ENCODE measurements around the gene ARHGAP26. TPM values are rescaled to one million over a fixed set of nuclear protein-coding genes. Genes with fewer than 3 reads are reported as not detected.

The ARHGAP26 gene
- total RNA-seq, 5 donors from 2014 or later (not counting 1 experiment from before 2014, with no cell fraction given): 22.8 to 49.3 (median 28.3) TPM

DNA sequence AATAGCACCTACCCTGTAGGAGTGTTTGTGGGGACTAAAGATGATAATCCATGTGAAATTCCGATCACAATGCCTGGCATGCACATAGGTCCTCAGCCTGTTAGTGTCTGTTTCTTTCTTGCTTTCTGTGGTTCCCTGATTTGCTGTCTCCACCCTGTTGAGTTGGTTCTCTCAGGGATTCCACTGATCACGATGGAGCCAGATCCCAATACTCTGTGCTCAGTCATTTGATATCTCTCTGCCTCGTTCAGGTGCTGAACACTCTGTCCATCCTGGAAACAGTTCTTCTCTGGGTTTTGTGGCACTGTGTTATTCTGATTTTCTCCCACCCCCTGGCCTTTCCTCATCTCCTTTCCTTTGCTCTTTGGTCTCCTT is 60.8 kb downstream of the ARHGAP26 start:
- DNase-seq (no peak), ATAC-seq (replicated peaks in 1 of 4) (no peak)
- H3K4me3 Mint-ChIP-seq: no peak overlapping the region
- Histone ChIP-seq H3K27ac (ENCODE audit: low read length) (no peak overlapping the region), H3K4me1 (ENCODE audit: control insufficient read depth in 1 of 2, extremely low read depth in 1 of 2, insufficient read depth in 2 of 2, low read length in 2 of 2) (peaks cover 0 to 30% of the 10 kb centered on the region in 2 experiments), H3K9me3 (no peaks in the 10 kb centered on the region), H3K27me3 (replicated peaks in 1 of 2; ENCODE audit: control insufficient read depth in 2 of 2, extremely low read depth in 1 of 2, insufficient read depth in 2 of 2, low read length in 1 of 2) (no peaks in the 10 kb centered on the region), H3K4me3 (ENCODE audit: control insufficient read depth in 1 of 2, extremely low read depth in 1 of 2, low read length in 1 of 2) (no peak overlapping the region), H3K36me3 (ENCODE audit: control insufficient read depth in 2 of 2, extremely low read depth in 1 of 2, insufficient read depth in 1 of 2, low read length in 1 of 2) (no peaks in the 10 kb centered on the region)
- H3K36me3 Mint-ChIP-seq: peaks cover under 1% of the 10 kb centered on the region
- CTCF ChIA-PET: interaction anchor here in 1 of 2 donors (0.6 kb wide), 1 partner anchor 870 kb away, joined by 3 read pairs; no protein-coding TSS in a partner anchor
- WGBS (ENCODE audit: insufficient coverage): 86% methylated on average over 1 of the region's 3 CpGs
- POLR2A ChIA-PET: no interaction called here
- no peaks in the 10 kb centered on the region for H3K9me3 Mint-ChIP-seq
- H3K27ac Mint-ChIP-seq: no peak overlapping the region
- no peaks in the 10 kb centered on the region for H3K27me3 Mint-ChIP-seq
- peaks cover 57 to 67% (median 61%) of the 10 kb centered on the region in 3 donors for H3K4me1 Mint-ChIP-seq

DNA sequence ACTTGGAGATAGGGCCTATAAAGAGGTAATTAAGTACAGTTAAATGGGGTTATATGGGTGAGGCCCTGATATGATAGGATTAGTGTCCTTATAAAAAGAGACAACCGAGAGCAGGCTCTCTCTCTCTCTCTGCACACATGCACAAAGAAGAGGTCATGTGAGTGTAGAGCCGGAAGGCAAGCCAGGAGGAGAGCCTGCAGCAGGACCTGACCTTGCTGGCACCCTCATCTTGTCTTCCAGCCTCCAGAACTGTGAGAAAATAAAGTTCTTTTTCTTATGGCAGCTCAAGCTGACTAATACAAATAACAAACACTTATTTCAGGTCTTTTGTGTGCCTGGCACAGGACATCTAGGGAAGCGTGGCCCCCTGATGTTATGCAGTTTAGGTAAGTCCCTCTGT is 62.1 kb downstream of the ARHGAP26 start:
- peaks cover 53 to 62% (median 55%) of the 10 kb centered on the region in 3 donors for H3K4me1 Mint-ChIP-seq
- 100% methylated on average over 1 of the region's 3 CpGs for WGBS (ENCODE audit: insufficient coverage)
- H3K27me3 Mint-ChIP-seq: no peaks in the 10 kb centered on the region
- ATAC-seq (replicated peaks in 1 of 4): no peak
- no peaks in the 10 kb centered on the region for H3K9me3 ChIP-seq
- no peak overlapping the region for H3K27ac Mint-ChIP-seq
- H3K4me3 ChIP-seq (ENCODE audit: control insufficient read depth in 1 of 2, extremely low read depth in 1 of 2, low read length in 1 of 2): no peak overlapping the region
- no peaks in the 10 kb centered on the region for H3K9me3 Mint-ChIP-seq
- POLR2A ChIA-PET: interaction anchor here in 1 of 2 donors (0.6 kb wide), 1 partner anchor 1291 kb away, joined by 3 read pairs; no protein-coding TSS in a partner anchor
- no peak overlapping the region for H3K27ac ChIP-seq (ENCODE audit: low read length)
- no peak for DNase-seq
- no peak overlapping the region for H3K4me3 Mint-ChIP-seq
- H3K36me3 ChIP-seq (ENCODE audit: control insufficient read depth in 2 of 2, extremely low read depth in 1 of 2, insufficient read depth in 1 of 2, low read length in 1 of 2): no peaks in the 10 kb centered on the region
- peaks cover 0 to 19% of the 10 kb centered on the region in 2 experiments for H3K4me1 ChIP-seq (ENCODE audit: control insufficient read depth in 1 of 2, extremely low read depth in 1 of 2, insufficient read depth in 2 of 2, low read length in 2 of 2)
- H3K27me3 ChIP-seq (replicated peaks in 1 of 2; ENCODE audit: control insufficient read depth in 2 of 2, extremely low read depth in 1 of 2, insufficient read depth in 2 of 2, low read length in 1 of 2): no peaks in the 10 kb centered on the region
- CTCF ChIA-PET: interaction anchor here in 1 of 2 donors (0.9 kb wide), 1 partner anchor 114 kb away, joined by 3 read pairs; no protein-coding TSS in a partner anchor
- no peaks in the 10 kb centered on the region for H3K36me3 Mint-ChIP-seq

DNA sequence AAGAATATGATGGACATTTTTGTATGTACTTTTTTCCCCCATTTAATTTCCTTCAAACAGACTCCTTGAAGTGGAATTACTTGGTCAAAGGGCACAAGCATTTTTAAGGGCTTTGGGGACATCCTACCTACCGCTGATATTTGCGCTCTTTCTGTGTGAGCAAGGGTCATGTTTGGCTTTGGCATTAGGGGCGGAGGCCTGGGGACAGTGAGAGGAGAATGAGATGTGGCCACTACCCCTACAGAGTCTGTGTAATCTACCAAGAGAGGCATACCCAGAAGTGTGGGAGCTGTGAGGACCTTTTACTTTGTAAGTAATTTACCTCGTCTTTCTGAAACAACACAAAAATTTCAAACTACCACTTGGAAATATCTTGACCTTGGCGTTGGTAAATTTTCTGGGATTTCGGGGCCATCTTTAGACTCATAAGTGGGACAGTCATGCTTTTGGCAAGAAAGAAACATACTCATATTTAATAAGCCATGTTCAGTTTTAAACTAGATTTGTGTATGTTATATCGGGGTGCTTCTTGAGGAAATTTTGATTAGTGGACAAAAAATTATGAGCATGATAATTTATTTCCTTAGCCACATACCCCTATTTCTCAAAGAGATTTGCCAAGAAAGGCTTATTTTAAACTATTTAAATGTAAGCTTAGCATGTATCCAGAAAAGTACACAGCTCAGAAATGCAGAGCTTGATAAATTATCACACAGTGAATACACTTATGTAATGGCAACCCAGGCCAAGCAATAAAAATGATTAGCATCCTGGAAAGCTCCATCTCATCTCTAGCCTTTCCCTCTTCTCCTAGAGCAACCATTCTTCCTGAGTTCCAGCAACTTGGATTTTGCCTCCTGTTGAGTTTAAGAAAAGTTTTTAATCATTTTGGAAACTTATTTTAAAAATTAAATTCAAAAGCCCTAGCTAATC is 63.6 kb downstream of the ARHGAP26 start:
- Histone ChIP-seq H3K4me3 (ENCODE audit: control insufficient read depth in 1 of 2, extremely low read depth in 1 of 2, low read length in 1 of 2) (no peak overlapping the region), H3K27me3 (replicated peaks in 1 of 2; ENCODE audit: control insufficient read depth in 2 of 2, extremely low read depth in 1 of 2, insufficient read depth in 2 of 2, low read length in 1 of 2) (no peaks in the 10 kb centered on the region), H3K27ac (ENCODE audit: low read length) (no peak overlapping the region), H3K36me3 (ENCODE audit: control insufficient read depth in 2 of 2, extremely low read depth in 1 of 2, insufficient read depth in 1 of 2, low read length in 1 of 2) (no peaks in the 10 kb centered on the region), H3K9me3 (no peaks in the 10 kb centered on the region), H3K4me1 (ENCODE audit: control insufficient read depth in 1 of 2, extremely low read depth in 1 of 2, insufficient read depth in 2 of 2, low read length in 2 of 2) (peaks cover 0 to 12% of the 10 kb centered on the region in 2 experiments)
- no peaks in the 10 kb centered on the region for H3K27me3 Mint-ChIP-seq
- DNase-seq (no peak), ATAC-seq (replicated peaks in 1 of 4) (no peak)
- no peak overlapping the region for H3K27ac Mint-ChIP-seq
- CTCF ChIA-PET: interaction anchor here (0.8 to 1.3 kb wide), 2 partner anchors 33 kb away, joined by 3 read pairs; no protein-coding TSS in a partner anchor
- H3K4me1 Mint-ChIP-seq: peaks cover 46 to 57% (median 52%) of the 10 kb centered on the region in 3 donors
- 100% methylated on average over 1 of the region's 7 CpGs for WGBS (ENCODE audit: insufficient coverage)
- H3K36me3 Mint-ChIP-seq: no peaks in the 10 kb centered on the region
- POLR2A ChIA-PET: no interaction called here
- H3K4me3 Mint-ChIP-seq: no peak overlapping the region
- H3K9me3 Mint-ChIP-seq: no peaks in the 10 kb centered on the region

DNA sequence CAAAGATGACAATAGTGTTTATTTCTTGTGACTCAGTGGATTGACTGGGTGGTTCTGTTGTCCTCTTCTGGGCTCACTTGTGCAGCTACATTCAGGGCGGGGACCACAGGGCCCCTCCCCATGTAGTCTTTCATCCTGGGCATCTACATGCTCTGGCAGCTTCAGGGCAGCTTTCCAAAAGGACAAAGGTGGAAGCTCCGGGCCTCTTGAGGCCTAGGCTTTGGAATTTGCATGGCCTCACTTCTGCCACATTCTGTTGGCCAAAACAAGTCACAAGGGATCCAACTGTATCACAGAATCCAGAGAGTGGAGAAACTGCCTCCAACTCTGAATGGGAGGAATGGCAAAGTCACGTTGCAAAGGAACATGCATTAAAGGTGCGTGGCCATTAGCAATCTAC is 64.3 kb downstream of the ARHGAP26 start:
- ATAC-seq (replicated peaks in 1 of 4) (no peak), DNase-seq (no peak)
- Histone ChIP-seq H3K4me1 (ENCODE audit: control insufficient read depth in 1 of 2, extremely low read depth in 1 of 2, insufficient read depth in 2 of 2, low read length in 2 of 2) (peaks cover 0 to 12% of the 10 kb centered on the region in 2 experiments), H3K36me3 (ENCODE audit: control insufficient read depth in 2 of 2, extremely low read depth in 1 of 2, insufficient read depth in 1 of 2, low read length in 1 of 2) (no peaks in the 10 kb centered on the region), H3K27me3 (replicated peaks in 1 of 2; ENCODE audit: control insufficient read depth in 2 of 2, extremely low read depth in 1 of 2, insufficient read depth in 2 of 2, low read length in 1 of 2) (no peaks in the 10 kb centered on the region), H3K4me3 (ENCODE audit: control insufficient read depth in 1 of 2, extremely low read depth in 1 of 2, low read length in 1 of 2) (no peak overlapping the region), H3K27ac (ENCODE audit: low read length) (no peak overlapping the region), H3K9me3 (no peaks in the 10 kb centered on the region)
- WGBS (ENCODE audit: insufficient coverage): 86% methylated on average over 1 of the region's 4 CpGs
- ChIA-PET CTCF (interaction anchor here (0.8 to 1.3 kb wide), 2 partner anchors 33 to 34 kb away, joined by 3 read pairs; no protein-coding TSS in a partner anchor), POLR2A (no interaction called here)
- Mint-ChIP-seq H3K4me1 (peaks cover 39 to 50% (median 45%) of the 10 kb centered on the region in 3 donors), H3K4me3 (no peak overlapping the region), H3K27me3 (no peaks in the 10 kb centered on the region), H3K27ac (no peak overlapping the region), H3K9me3 (no peaks in the 10 kb centered on the region), H3K36me3 (no peaks in the 10 kb centered on the region)

DNA sequence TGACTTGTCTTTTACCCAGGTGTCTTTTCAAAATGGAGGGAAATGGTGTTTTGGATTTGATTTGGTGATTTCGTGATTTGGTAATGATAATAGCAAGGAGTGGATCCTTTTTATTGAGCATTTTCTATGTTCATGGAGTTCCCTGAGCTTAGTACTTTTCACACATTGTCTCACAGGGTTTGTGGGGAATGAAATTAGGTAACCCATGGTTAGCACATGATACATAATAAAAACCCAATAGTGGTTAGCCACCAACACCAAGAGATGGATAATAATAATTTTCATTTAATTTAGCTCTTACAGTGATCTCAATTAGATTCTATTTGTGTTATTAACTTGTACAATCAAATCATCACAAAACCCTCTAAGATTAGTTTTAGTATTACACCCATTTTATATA is 65.4 kb downstream of the ARHGAP26 start:
- no peaks in the 10 kb centered on the region for H3K9me3 ChIP-seq
- no peak overlapping the region for H3K4me3 Mint-ChIP-seq
- no peak overlapping the region for H3K27ac ChIP-seq (ENCODE audit: low read length)
- no peak overlapping the region for H3K27ac Mint-ChIP-seq
- ChIA-PET POLR2A (interaction anchor here in 1 of 2 donors (1.0 kb wide), 1 partner anchor 57 kb away, joined by 3 read pairs; no protein-coding TSS in a partner anchor), CTCF (no interaction called here)
- H3K27me3 Mint-ChIP-seq: no peaks in the 10 kb centered on the region
- peaks cover 36 to 49% (median 40%) of the 10 kb centered on the region in 3 donors for H3K4me1 Mint-ChIP-seq
- DNase-seq: no peak
- ATAC-seq (replicated peaks in 1 of 4): no peak
- no CpG with 5 or more reads among the region's 1 CpG for WGBS (ENCODE audit: insufficient coverage)
- no peaks in the 10 kb centered on the region for H3K36me3 ChIP-seq (ENCODE audit: control insufficient read depth in 2 of 2, extremely low read depth in 1 of 2, insufficient read depth in 1 of 2, low read length in 1 of 2)
- peaks cover 0 to 12% of the 10 kb centered on the region in 2 experiments for H3K4me1 ChIP-seq (ENCODE audit: control insufficient read depth in 1 of 2, extremely low read depth in 1 of 2, insufficient read depth in 2 of 2, low read length in 2 of 2)
- H3K9me3 Mint-ChIP-seq: no peaks in the 10 kb centered on the region
- H3K27me3 ChIP-seq (replicated peaks in 1 of 2; ENCODE audit: control insufficient read depth in 2 of 2, extremely low read depth in 1 of 2, insufficient read depth in 2 of 2, low read length in 1 of 2): no peaks in the 10 kb centered on the region
- H3K4me3 ChIP-seq (ENCODE audit: control insufficient read depth in 1 of 2, extremely low read depth in 1 of 2, low read length in 1 of 2): no peak overlapping the region
- no peaks in the 10 kb centered on the region for H3K36me3 Mint-ChIP-seq

DNA sequence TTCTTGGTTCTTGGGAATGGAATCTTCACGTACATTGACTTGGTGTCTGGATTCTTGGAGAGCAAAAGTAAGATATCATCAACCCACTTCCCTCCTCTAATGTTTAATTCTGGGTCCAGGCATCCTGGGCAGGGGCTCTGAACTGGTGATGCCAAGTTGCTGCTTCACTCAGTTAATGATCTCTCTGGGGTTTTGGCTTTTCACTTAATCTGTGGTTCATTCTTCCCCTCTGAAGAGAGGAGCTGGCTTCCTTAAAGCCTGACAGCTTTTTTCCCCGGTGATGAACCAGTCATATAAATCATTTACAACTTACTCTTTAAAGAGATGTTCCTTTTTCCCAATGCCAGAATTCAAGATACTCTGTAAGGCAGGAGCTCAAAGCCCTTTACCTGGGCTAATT is 65.9 kb downstream of the ARHGAP26 start:
- H3K27ac ChIP-seq (ENCODE audit: low read length): no peak overlapping the region
- ATAC-seq (replicated peaks in 1 of 4): no peak
- Mint-ChIP-seq H3K27ac (no peak overlapping the region), H3K27me3 (no peaks in the 10 kb centered on the region), H3K36me3 (no peaks in the 10 kb centered on the region), H3K4me3 (no peak overlapping the region), H3K9me3 (no peaks in the 10 kb centered on the region), H3K4me1 (peaks cover 35 to 47% (median 42%) of the 10 kb centered on the region in 3 donors)
- no peaks in the 10 kb centered on the region for H3K27me3 ChIP-seq (replicated peaks in 1 of 2; ENCODE audit: control insufficient read depth in 2 of 2, extremely low read depth in 1 of 2, insufficient read depth in 2 of 2, low read length in 1 of 2)
- no peak overlapping the region for H3K4me3 ChIP-seq (ENCODE audit: control insufficient read depth in 1 of 2, extremely low read depth in 1 of 2, low read length in 1 of 2)
- H3K4me1 ChIP-seq (ENCODE audit: control insufficient read depth in 1 of 2, extremely low read depth in 1 of 2, insufficient read depth in 2 of 2, low read length in 2 of 2): peaks cover 0 to 12% of the 10 kb centered on the region in 2 experiments
- 67% methylated on average over 1 of the region's 2 CpGs for WGBS (ENCODE audit: insufficient coverage)
- no peaks in the 10 kb centered on the region for H3K9me3 ChIP-seq
- POLR2A ChIA-PET: interaction anchor here in 1 of 2 donors (1.0 kb wide), 1 partner anchor 58 kb away, joined by 3 read pairs; no protein-coding TSS in a partner anchor
- no peaks in the 10 kb centered on the region for H3K36me3 ChIP-seq (ENCODE audit: control insufficient read depth in 2 of 2, extremely low read depth in 1 of 2, insufficient read depth in 1 of 2, low read length in 1 of 2)
- CTCF ChIA-PET: no interaction called here
- DNase-seq: no peak
